Activated naive CD4-positive, alpha-beta T cell treated with anti-CD3 and anti-CD28 coated beads, Interleukin-2, amount 10 ng/mL, durations not matched to agents 7 days and 5 days (primary cell): ENCODE results near the gene CLCN4.
A peak's percentile ranks its signal among the peaks of the same experiment; 100 is the strongest.

ENCODE experiments used
- CTCF ChIA-PET: fragments of 350-600 bp; sonication (Branson Sonifier 250); formaldehyde crosslinking; loops from one replicate; lab custom pipeline; 2021; ENCODE audit warnings: antibody characterized with exemption; lab: Charles Lee
- DNase-seq: peaks from one replicate; pipeline ENCODE4 v3.0.0-alpha.2; 2020
- H3K27ac Mint-ChIP-seq: one replicate; pipeline ENCODE4 v1.8.0; 2021; ENCODE audit warnings: mild to moderate bottlenecking, moderate library complexity, mixed read lengths
- H3K27me3 Mint-ChIP-seq: one replicate; pipeline ENCODE4 v1.8.0; 2021; ENCODE audit warnings: mild to moderate bottlenecking, mixed read lengths
- H3K36me3 Mint-ChIP-seq: one replicate; pipeline ENCODE4 v1.8.0; 2021; ENCODE audit warnings: mixed read lengths
- H3K4me1 Mint-ChIP-seq: one replicate; pipeline ENCODE4 v1.8.0; 2021; ENCODE audit warnings: mixed read lengths
- H3K4me3 Mint-ChIP-seq: one replicate; pipeline ENCODE4 v1.8.0; 2021; ENCODE audit warnings: mild to moderate bottlenecking, moderate library complexity, mixed read lengths
- H3K9me3 Mint-ChIP-seq: one replicate; pipeline ENCODE4 v1.8.0; 2021; ENCODE audit warnings: mixed read lengths

Gene CLCN4

DNA sequence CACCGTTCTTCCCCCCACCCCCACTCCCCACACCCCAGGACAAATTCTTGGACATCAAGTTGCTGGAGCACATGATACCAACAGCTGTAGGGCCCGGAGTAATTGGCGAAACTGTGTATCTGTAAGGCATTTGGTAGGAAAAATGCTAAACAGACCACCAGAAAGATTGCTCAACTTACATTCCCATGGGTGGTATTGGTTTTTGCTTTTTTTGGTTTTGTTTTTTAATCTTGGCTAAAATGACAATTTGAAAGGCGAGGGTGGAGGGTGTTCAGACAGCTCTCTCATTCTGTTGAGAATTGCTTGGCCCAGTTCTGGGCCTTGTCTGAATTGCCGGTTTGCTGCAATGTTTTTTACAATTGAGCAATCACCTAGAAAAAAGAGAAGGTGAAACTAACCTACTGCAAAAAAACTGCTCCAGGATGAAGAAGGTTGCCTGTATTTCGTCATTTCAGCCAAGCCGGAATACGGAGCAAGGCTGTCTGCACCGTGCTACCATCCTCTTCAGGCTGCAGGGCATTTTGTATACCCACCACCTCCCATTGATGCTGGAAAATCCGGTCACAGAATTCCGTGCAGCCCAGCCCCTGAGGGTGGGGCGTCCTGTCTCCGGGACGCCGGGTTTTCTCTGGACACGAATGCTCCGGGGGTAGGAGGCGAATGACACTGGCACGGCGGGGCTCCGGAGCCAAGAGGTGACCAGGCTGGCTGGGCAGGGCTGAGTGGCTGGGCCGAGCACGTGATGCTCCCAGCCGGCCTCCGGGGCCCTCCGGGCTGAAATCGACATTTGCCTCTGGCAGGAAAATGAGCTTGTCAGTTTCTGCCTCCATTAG lies at the start of gene CLCN4:
Gene CLCN4 (plus strand): TSS at position 777 of the 833 bp plus-strand sequence. CDS start 28,058 bp downstream, outside the sequence.
- peaks cover 4% of the 10 kb centered on the region for H3K4me1 Mint-ChIP-seq
- CTCF ChIA-PET = no interaction called here
- no peaks in the 10 kb centered on the region for H3K9me3 Mint-ChIP-seq
- no peak within 1 kb of the TSS for H3K4me3 Mint-ChIP-seq
- no peak within 1 kb of the TSS for H3K27ac Mint-ChIP-seq
- H3K27me3 Mint-ChIP-seq = peaks cover 58% of the 10 kb centered on the region
- no peaks in the 10 kb centered on the region for H3K36me3 Mint-ChIP-seq
- DNase-seq = no peak

GRCh38 chrX:10107483-10107882 lies 49.3 kb upstream of the CLCN4 start:
- CTCF ChIA-PET = interaction anchor here (2.1 kb wide), 1 partner anchor 12 kb away, joined by 5 read pairs; no protein-coding TSS in a partner anchor
- H3K9me3 Mint-ChIP-seq = peaks cover under 1% of the 10 kb centered on the region
- H3K4me1 Mint-ChIP-seq = peaks cover 71% of the 10 kb centered on the region
- peaks cover 42% of the 10 kb centered on the region for H3K36me3 Mint-ChIP-seq
- no peaks in the 10 kb centered on the region for H3K27me3 Mint-ChIP-seq
- peak overlapping the region; percentile 43 for H3K4me3 Mint-ChIP-seq
- DNase-seq = no peak
- peak overlapping the region; percentile 98 for H3K27ac Mint-ChIP-seq

DNA sequence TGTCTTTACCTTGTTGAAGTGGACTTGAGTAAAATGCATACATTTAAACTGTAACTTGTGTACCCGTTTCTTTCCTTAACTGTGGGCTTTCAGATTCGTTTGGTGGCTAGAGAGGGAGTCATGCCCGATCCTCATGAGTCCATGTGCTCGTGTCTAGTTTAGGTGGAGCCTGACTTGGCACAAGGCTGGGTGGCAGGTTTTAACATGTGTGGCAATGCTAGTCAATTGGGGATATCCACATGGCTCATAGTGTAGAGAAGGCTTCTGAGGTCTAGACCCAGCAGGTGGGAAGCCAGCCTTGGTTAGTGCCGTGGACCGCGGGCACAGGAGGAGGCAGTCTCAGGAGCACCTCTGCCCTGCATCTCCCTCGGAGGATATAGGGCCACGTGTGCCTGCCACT lies 48.5 kb upstream of the CLCN4 start:
- peak; percentile 24 for DNase-seq
- CTCF ChIA-PET = interaction anchor here (2.1 kb wide), 1 partner anchor 11 kb away, joined by 5 read pairs; no protein-coding TSS in a partner anchor
- H3K27me3 Mint-ChIP-seq = no peaks in the 10 kb centered on the region
- peaks cover 76% of the 10 kb centered on the region for H3K4me1 Mint-ChIP-seq
- peaks cover 43% of the 10 kb centered on the region for H3K36me3 Mint-ChIP-seq
- peaks cover 2% of the 10 kb centered on the region for H3K9me3 Mint-ChIP-seq
- no peak overlapping the region for H3K4me3 Mint-ChIP-seq
- H3K27ac Mint-ChIP-seq = peak overlapping the region; percentile 98

DNA sequence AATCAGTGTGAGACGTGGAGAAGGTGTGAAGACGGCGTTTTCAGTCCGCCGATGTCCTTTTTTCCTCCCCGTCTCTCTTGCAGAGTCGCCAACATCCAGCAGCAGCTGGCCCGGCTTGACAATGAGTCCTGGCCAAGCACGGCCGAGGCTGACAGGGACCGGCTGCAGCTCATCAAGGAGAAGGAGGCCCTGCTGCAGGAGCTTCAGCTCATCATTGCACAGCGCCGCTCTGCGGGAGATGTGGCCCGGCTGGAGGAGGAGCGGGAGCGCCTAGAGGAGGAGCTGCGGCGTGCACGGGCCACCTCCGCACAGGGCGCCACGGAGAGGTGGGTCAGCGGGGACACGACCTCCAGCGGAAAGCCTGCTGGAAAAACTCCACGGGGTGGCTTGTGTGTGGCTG lies 47.1 kb upstream of the CLCN4 start:
- Mint-ChIP-seq H3K27me3 (no peaks in the 10 kb centered on the region), H3K9me3 (peaks cover 2% of the 10 kb centered on the region), H3K27ac (peak overlapping the region; percentile 98), H3K36me3 (peaks cover 42% of the 10 kb centered on the region), H3K4me3 (no peak overlapping the region), H3K4me1 (peaks cover 75% of the 10 kb centered on the region)
- CTCF ChIA-PET = no interaction called here
- DNase-seq = no peak

DNA sequence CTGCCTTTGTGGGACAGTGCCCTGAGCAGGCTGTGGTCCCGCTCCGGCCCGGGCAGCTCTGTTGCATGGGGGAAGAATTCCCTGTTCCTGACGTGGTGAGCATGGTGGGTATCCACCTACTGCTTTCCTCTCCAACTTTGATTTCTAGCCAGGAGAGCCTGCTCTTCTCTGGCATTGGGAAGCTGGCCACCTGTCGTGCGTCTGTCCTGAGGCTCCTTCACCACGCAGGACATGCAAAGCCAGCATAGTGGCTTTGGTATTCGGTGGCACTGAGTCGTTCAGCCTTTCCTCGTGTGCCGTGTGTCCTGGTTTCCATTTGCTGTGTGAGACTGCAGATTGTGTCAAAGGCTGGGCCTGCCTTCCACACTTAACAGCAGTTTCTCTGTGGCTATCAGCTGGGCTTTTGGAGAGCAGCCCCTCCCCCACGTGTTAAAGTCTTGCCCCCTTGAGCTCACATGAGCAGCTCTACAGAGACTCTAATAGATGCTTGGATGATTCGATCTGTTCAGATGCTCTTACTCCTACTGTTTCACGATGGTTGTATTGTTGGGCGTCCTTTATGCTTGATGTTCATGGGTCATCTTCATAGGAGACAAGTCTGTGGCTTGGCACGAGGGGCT lies 46.3 kb upstream of the CLCN4 start:
- peaks cover 73% of the 10 kb centered on the region for H3K4me1 Mint-ChIP-seq
- H3K27ac Mint-ChIP-seq = peak overlapping the region; percentile 98
- H3K9me3 Mint-ChIP-seq = peaks cover 2% of the 10 kb centered on the region
- H3K27me3 Mint-ChIP-seq = no peaks in the 10 kb centered on the region
- peaks cover 39% of the 10 kb centered on the region for H3K36me3 Mint-ChIP-seq
- H3K4me3 Mint-ChIP-seq = peak overlapping the region; percentile 61
- peak; percentile 27 for DNase-seq
- CTCF ChIA-PET = interaction anchor here (0.9 to 2.8 kb wide), 7 partner anchors 9 to 113 kb away, joined by 3 to 12 read pairs (median 4); no protein-coding TSS in a partner anchor

DNA sequence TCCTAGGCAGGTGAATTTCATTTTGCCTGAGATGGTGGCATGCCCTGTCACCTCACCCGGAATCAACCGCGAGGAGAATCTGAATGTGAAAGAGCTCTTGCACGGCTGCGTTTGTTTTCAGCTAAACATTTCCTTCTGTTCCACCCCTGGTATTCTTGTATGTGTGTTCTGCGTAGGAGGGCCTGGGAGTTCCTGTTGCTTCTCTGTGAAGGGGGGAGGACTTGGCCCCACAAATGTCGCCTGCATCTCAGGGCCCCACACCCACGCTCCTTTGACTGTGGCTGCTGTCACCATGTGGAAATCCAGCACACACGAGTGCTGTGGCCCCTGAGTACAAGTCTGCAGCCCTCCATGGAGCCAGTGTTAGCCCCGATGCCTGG lies 45.8 kb upstream of the CLCN4 start:
- H3K27ac Mint-ChIP-seq = peak overlapping the region; percentile 98
- H3K9me3 Mint-ChIP-seq = peaks cover 2% of the 10 kb centered on the region
- DNase-seq = peak; percentile 57
- peak overlapping the region; percentile 61 for H3K4me3 Mint-ChIP-seq
- no peaks in the 10 kb centered on the region for H3K27me3 Mint-ChIP-seq
- H3K4me1 Mint-ChIP-seq = peaks cover 67% of the 10 kb centered on the region
- CTCF ChIA-PET = interaction anchor here (0.9 to 2.8 kb wide), 8 partner anchors 9 to 113 kb away, joined by 3 to 12 read pairs (median 4); no protein-coding TSS in a partner anchor
- peaks cover 36% of the 10 kb centered on the region for H3K36me3 Mint-ChIP-seq

GRCh38 chrX:10111364-10112148 lies 45.2 kb upstream of the CLCN4 start:
- peaks cover 2% of the 10 kb centered on the region for H3K9me3 Mint-ChIP-seq
- peak overlapping the region; percentile 98 for H3K27ac Mint-ChIP-seq
- H3K36me3 Mint-ChIP-seq = peaks cover 41% of the 10 kb centered on the region
- no peaks in the 10 kb centered on the region for H3K27me3 Mint-ChIP-seq
- peaks cover 61% of the 10 kb centered on the region for H3K4me1 Mint-ChIP-seq
- H3K4me3 Mint-ChIP-seq = peak overlapping the region; percentile 48
- CTCF ChIA-PET = interaction anchor here (1.0 to 2.8 kb wide), 8 partner anchors 13 to 114 kb away, joined by 3 to 12 read pairs (median 4); no protein-coding TSS in a partner anchor
- peak; percentile 66 for DNase-seq

DNA sequence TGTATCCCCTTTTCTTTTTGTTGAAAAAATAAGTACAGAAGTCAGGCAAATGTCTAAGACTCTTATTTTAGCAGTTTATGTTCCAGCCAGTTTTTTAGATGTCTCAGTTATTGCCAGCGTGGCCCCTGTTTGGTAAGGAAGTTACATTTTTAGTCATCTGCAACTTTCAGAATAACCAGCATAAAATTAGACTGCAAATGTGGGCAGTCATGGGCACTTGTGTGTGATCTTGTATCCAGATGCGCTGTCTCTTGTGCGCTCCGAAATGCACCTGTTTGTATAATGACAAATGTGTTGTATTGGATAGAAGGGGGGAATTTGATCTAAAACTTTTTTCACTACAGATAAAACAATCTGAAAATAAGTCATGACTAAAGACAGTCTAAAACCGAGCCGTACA lies 44.3 kb upstream of the CLCN4 start:
- peaks cover 41% of the 10 kb centered on the region for H3K36me3 Mint-ChIP-seq
- no peaks in the 10 kb centered on the region for H3K27me3 Mint-ChIP-seq
- CTCF ChIA-PET = interaction anchor here (0.7 to 2.8 kb wide), 4 partner anchors 29 to 117 kb away, joined by 3 to 12 read pairs (median 7); no protein-coding TSS in a partner anchor
- peaks cover 52% of the 10 kb centered on the region for H3K4me1 Mint-ChIP-seq
- H3K27ac Mint-ChIP-seq = peak overlapping the region; percentile 46
- no peak overlapping the region for H3K4me3 Mint-ChIP-seq
- peaks cover 2% of the 10 kb centered on the region for H3K9me3 Mint-ChIP-seq
- no peak for DNase-seq

DNA sequence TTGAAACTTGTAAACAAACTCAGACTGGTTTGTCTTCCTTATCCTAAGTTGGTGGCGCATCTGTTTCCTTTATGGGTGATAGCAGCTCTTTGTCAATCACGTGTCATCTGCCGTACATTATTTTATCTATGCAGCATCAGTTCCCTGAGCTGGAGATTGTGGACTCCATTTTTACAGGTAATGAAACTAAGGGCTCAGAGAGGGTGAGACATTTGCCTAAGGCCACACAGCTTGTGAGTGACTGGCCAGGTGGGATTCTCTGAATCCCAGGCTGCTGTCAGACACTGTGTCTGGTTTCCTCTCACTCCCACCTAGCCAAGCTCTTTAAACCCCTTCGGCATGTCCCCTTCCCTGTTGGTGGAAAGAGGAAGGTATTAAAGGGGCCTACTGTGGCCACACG lies 41.7 kb upstream of the CLCN4 start:
- Mint-ChIP-seq H3K36me3 (peaks cover 39% of the 10 kb centered on the region), H3K27ac (no peak overlapping the region), H3K4me1 (peaks cover 32% of the 10 kb centered on the region)

DNA sequence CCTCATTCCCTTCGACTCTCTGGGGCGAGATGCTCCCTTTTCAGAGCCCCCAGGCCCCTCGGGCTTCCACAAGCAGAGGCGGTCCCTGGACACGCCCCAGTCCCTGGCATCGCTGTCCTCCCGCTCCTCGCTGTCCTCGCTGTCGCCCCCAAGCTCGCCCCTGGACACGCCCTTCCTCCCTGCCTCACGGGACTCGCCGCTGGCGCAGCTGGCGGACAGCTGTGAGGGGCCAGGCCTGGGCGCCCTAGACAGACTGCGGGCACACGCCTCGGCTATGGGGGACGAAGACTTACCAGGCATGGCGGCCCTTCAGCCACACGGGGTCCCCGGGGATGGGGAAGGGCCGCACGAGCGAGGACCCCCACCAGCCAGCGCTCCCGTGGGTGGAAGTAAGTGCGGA lies 39.5 kb upstream of the CLCN4 start:
- peaks cover 2% of the 10 kb centered on the region for H3K9me3 Mint-ChIP-seq
- no peak for DNase-seq
- H3K4me3 Mint-ChIP-seq = no peak overlapping the region
- H3K27ac Mint-ChIP-seq = no peak overlapping the region
- H3K36me3 Mint-ChIP-seq = peaks cover 29% of the 10 kb centered on the region
- CTCF ChIA-PET = interaction anchor here (1.9 to 6.1 kb wide), 3 partner anchors 34 to 121 kb away, joined by 6 to 63 read pairs (median 14); no protein-coding TSS in a partner anchor
- peaks cover 16% of the 10 kb centered on the region for H3K4me1 Mint-ChIP-seq
- no peaks in the 10 kb centered on the region for H3K27me3 Mint-ChIP-seq

More for the DNA sequence above, 41.7 kb upstream of the CLCN4 start:
- peaks cover 2% of the 10 kb centered on the region for H3K9me3 Mint-ChIP-seq
- no peak overlapping the region for H3K4me3 Mint-ChIP-seq
- no peak for DNase-seq
- CTCF ChIA-PET = interaction anchor here (1.2 to 1.5 kb wide), 2 partner anchors 117 to 120 kb away, joined by 4 to 5 read pairs; no protein-coding TSS in a partner anchor
- H3K27me3 Mint-ChIP-seq = no peaks in the 10 kb centered on the region

GRCh38 chrX:10117864-10118377 lies 38.9 kb upstream of the CLCN4 start:
- CTCF ChIA-PET = interaction anchor here (1.0 to 6.1 kb wide), 10 partner anchors 20 to 122 kb away, joined by 3 to 63 read pairs (median 6); no protein-coding TSS in a partner anchor
- DNase-seq = no peak
- H3K36me3 Mint-ChIP-seq = peaks cover 26% of the 10 kb centered on the region
- H3K4me3 Mint-ChIP-seq = no peak overlapping the region
- no peaks in the 10 kb centered on the region for H3K27me3 Mint-ChIP-seq
- H3K27ac Mint-ChIP-seq = no peak overlapping the region
- no peaks in the 10 kb centered on the region for H3K9me3 Mint-ChIP-seq
- H3K4me1 Mint-ChIP-seq = peaks cover 11% of the 10 kb centered on the region

DNA sequence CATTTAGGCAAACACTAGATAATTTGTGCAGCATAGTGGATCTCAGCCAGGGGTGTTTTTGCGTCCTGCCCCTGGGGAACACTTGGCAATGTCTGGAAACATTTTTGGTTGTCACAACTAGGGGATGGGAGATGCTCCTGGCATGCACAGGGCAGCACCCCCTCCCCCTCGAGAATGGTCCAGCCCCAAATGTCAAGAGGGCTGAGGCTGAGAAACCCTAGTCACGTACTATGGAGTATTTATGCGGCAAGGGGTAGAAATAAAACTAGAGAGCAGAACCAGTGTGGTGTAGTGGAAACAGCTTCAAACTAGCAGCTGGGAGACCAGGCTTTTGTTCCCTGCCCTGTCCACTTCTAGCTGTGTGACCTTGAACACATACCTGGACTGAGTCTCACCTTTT lies 38.2 kb upstream of the CLCN4 start:
- CTCF ChIA-PET = interaction anchor here (0.7 to 6.1 kb wide), 15 partner anchors 11 to 232 kb away, joined by 3 to 63 read pairs (median 5); no protein-coding TSS in a partner anchor
- H3K27ac Mint-ChIP-seq = no peak overlapping the region
- H3K4me1 Mint-ChIP-seq = peaks cover 8% of the 10 kb centered on the region

DNA sequence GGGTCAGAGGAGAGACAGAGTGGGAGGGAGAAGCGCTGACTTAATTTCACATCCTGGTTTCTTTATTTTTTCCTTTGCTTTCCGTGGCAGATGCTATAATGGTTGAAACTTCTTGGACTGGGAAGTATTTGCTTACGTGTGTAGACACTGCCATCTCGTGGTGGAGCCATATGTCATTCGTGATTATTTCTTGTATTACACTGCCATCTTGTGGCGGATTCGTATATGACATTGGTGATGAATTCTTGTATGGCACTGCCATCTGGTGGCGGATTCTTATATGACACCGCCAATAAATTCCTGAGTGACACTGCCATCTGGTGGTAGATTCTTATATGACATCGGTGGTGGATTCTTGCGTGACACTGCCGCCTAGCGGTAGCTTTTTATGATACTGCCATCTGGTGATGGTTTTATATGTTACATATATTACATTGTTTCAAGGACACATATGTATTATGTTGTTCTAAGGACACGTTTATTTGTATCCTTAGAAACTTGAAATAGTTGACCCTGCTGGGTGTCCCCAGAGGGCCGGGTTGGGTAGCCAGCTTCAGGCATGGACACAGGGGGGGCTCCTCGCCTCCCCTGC lies 37.3 kb upstream of the CLCN4 start:
- no peaks in the 10 kb centered on the region for H3K27me3 Mint-ChIP-seq
- H3K27ac Mint-ChIP-seq = no peak overlapping the region
- no peak overlapping the region for H3K4me3 Mint-ChIP-seq
- H3K4me1 Mint-ChIP-seq = peaks cover 8% of the 10 kb centered on the region
- no peaks in the 10 kb centered on the region for H3K9me3 Mint-ChIP-seq
- CTCF ChIA-PET = interaction anchor here (0.7 to 6.1 kb wide), 26 partner anchors 9 to 420 kb away, joined by 3 to 63 read pairs (median 4); no protein-coding TSS in a partner anchor
- peaks cover 22% of the 10 kb centered on the region for H3K36me3 Mint-ChIP-seq
- DNase-seq = peak; percentile 66

More for the DNA sequence above, 38.2 kb upstream of the CLCN4 start:
- Mint-ChIP-seq H3K27me3 (no peaks in the 10 kb centered on the region), H3K9me3 (no peaks in the 10 kb centered on the region), H3K36me3 (peaks cover 22% of the 10 kb centered on the region), H3K4me3 (no peak overlapping the region)
- DNase-seq = no peak
